Neural progenitor cell (in vitro differentiated cells): Measurements from ENCODE around the gene VN1R5. TPM values are rescaled to one million over a fixed set of nuclear protein-coding genes. Genes with fewer than 3 reads are reported as not detected.

ENCODE experiments used
- DNase-seq: peaks from one replicate; pipeline ENCODE4 v3.0.0-alpha.2; 2016; ENCODE audit warnings: low spot score
- H2AFZ ChIP-seq: fragments of 200-600 bp; sonication (generic); replicated peaks from 2 replicates; pipeline ENCODE4 v1.6.1; 2016; ENCODE audit warnings: antibody characterized with exemption
- H3F3A ChIP-seq: fragments of 200-600 bp; sonication (generic); 2 replicates; pipeline ENCODE4 v1.6.1; 2016; ENCODE audit warnings: antibody characterized with exemption, low read depth
- H3K27ac ChIP-seq: fragments of 200-600 bp; sonication (generic); 2 replicates; pipeline ENCODE4 v1.5.1; 2016; ENCODE audit warnings: mild to moderate bottlenecking
- H3K27me3 ChIP-seq: fragments of 200-600 bp; sonication (generic); 2 replicates; pipeline ENCODE4 v1.6.1; 2016; ENCODE audit warnings: mild to moderate bottlenecking, moderate library complexity
- H3K36me3 ChIP-seq: fragments of 200-600 bp; sonication (generic); 2 replicates; pipeline ENCODE4 v1.5.1; 2016
- H3K4me1 ChIP-seq: fragments of 200-600 bp; sonication (generic); 2 replicates; pipeline ENCODE4 v1.6.1; 2016; ENCODE audit warnings: mixed run types
- H3K4me2 ChIP-seq: fragments of 200-600 bp; sonication (generic); 2 replicates; pipeline ENCODE4 v1.6.1; 2016
- H3K4me3 ChIP-seq: fragments of 200-600 bp; sonication (generic); 2 replicates; pipeline ENCODE4 v1.5.1; 2016
- H3K79me2 ChIP-seq: fragments of 200-600 bp; sonication (generic); 2 replicates; pipeline ENCODE4 v1.6.1; 2016; ENCODE audit warnings: low read depth
- H3K9ac ChIP-seq: fragments of 200-600 bp; sonication (generic); 2 replicates; pipeline ENCODE4 v1.6.1; 2016
- H3K9me3 ChIP-seq: fragments of 200-600 bp; sonication (generic); 2 replicates; pipeline ENCODE4 v1.5.1; 2016; ENCODE audit warnings: low read depth
- H4K20me1 ChIP-seq: fragments of 200-600 bp; sonication (generic); 2 replicates; pipeline ENCODE4 v1.6.1; 2016; ENCODE audit warnings: low read depth
- H3K27ac Mint-ChIP-seq: 3 replicates; pipeline ENCODE4 v1.8.0; 2021; ENCODE audit warnings: mixed read lengths
- H3K27me3 Mint-ChIP-seq: 2 replicates; pipeline ENCODE4 v1.8.0; 2022; ENCODE audit warnings: low read depth, mild to moderate bottlenecking, inconsistent platforms, moderate library complexity, mixed read lengths; ENCODE audit not compliant: insufficient read depth
- H3K36me3 Mint-ChIP-seq: 3 replicates; pipeline ENCODE4 v1.8.0; 2021; ENCODE audit warnings: mixed read lengths
- H3K4me1 Mint-ChIP-seq: 3 replicates; pipeline ENCODE4 v1.8.0; 2021; ENCODE audit warnings: mixed read lengths
- H3K4me3 Mint-ChIP-seq: 3 replicates; pipeline ENCODE4 v1.8.0; 2021; ENCODE audit warnings: mild to moderate bottlenecking, moderate library complexity, mixed read lengths
- H3K9me3 Mint-ChIP-seq: 3 replicates; pipeline ENCODE4 v1.8.0; 2020; ENCODE audit warnings: mixed read lengths
- CTCF ChIP-seq: fragments of 200-600 bp; sonication (generic); IDR thresholded peaks from 2 replicates; pipeline ENCODE4 v1.5.1; 2017; ENCODE audit warnings: antibody characterized with exemption, mild to moderate bottlenecking
- EZH2 ChIP-seq: fragments of 200-600 bp; sonication (generic); IDR thresholded peaks from 2 replicates; pipeline ENCODE4 v1.6.1; 2017; ENCODE audit warnings: antibody characterized with exemption, mild to moderate bottlenecking, moderate library complexity
- EZH2phosphoT487 ChIP-seq: fragments of 200-600 bp; sonication (generic); IDR thresholded peaks from 2 replicates; pipeline ENCODE4 v1.6.1; 2017; ENCODE audit warnings: antibody characterized with exemption
- total RNA-seq: library from RNA; depleted of rRNA; stranded (reverse); fragments of >200 nt; gene quantifications from 2 replicates; pipeline ENCODE4 v1.2.3, GENCODE V29; 2015; ENCODE audit warnings: low replicate concordance

Gene VN1R5
- total RNA-seq, 1 donor from 2014 or later, result not detected

- Mint-ChIP-seq H3K36me3 (peaks cover 3% of the 10 kb centered on the region), H3K4me1 (peaks cover 4% of the 10 kb centered on the region), H3K9me3 (peaks cover 25% of the 10 kb centered on the region), H3K27me3 (no peaks in the 10 kb centered on the region), H3K4me3 (no peak overlapping the region), H3K27ac (peak overlapping the region; percentile 54)
- Histone ChIP-seq H3K4me1 (no peaks in the 10 kb centered on the region), H3K27ac (no peak overlapping the region), H3K79me2 (no peaks in the 10 kb centered on the region), H3F3A (no peaks in the 10 kb centered on the region), H3K4me3 (no peak overlapping the region), H2AFZ (no peak overlapping the region), H3K36me3 (no peaks in the 10 kb centered on the region), H4K20me1 (no peaks in the 10 kb centered on the region), H3K27me3 (no peaks in the 10 kb centered on the region), H3K9ac (no peak overlapping the region), H3K9me3 (peaks cover 6% of the 10 kb centered on the region), H3K4me2 (no peak overlapping the region)
- TF ChIP-seq EZH2phosphoT487 (no peak), EZH2 (no peak), CTCF (no peak)
- no peak for DNase-seq
These were observed 10.2 kb downstream of the VN1R5 start for GRCh38 chr1:247266053-247266452.

GRCh38 chr1:247268390-247269045 lies 12.6 kb downstream of the VN1R5 start:
- no peak for DNase-seq
- peaks cover 2% of the 10 kb centered on the region for H3K27me3 Mint-ChIP-seq
- H3K9me3 ChIP-seq, result peaks cover 6% of the 10 kb centered on the region
- H2AFZ ChIP-seq, result no peak overlapping the region
- TF ChIP-seq CTCF, result peak; percentile 6
- no peak for TF ChIP-seq EZH2
- H3K4me1 Mint-ChIP-seq, result peaks cover 4% of the 10 kb centered on the region
- no peaks in the 10 kb centered on the region for H4K20me1 ChIP-seq
- peaks cover 19% of the 10 kb centered on the region for H3K9me3 Mint-ChIP-seq
- H3F3A ChIP-seq, result no peaks in the 10 kb centered on the region
- peaks cover 3% of the 10 kb centered on the region for H3K36me3 Mint-ChIP-seq
- no peaks in the 10 kb centered on the region for H3K36me3 ChIP-seq
- no peaks in the 10 kb centered on the region for H3K27me3 ChIP-seq
- no peak overlapping the region for H3K9ac ChIP-seq
- no peaks in the 10 kb centered on the region for H3K4me1 ChIP-seq
- no peak overlapping the region for H3K4me3 Mint-ChIP-seq
- no peak overlapping the region for H3K27ac ChIP-seq
- H3K79me2 ChIP-seq, result no peaks in the 10 kb centered on the region
- no peak overlapping the region for H3K4me3 ChIP-seq
- no peak overlapping the region for H3K4me2 ChIP-seq
- H3K27ac Mint-ChIP-seq, result no peak overlapping the region

GRCh38 chr1:247269133-247269532 lies 13.3 kb downstream of the VN1R5 start:
- H3F3A ChIP-seq, result no peaks in the 10 kb centered on the region
- H3K9me3 ChIP-seq, result peaks cover 6% of the 10 kb centered on the region
- no peaks in the 10 kb centered on the region for H3K4me1 ChIP-seq
- no peaks in the 10 kb centered on the region for H3K27me3 ChIP-seq
- H4K20me1 ChIP-seq, result no peaks in the 10 kb centered on the region
- H3K27me3 Mint-ChIP-seq, result peaks cover 2% of the 10 kb centered on the region
- peaks cover 16% of the 10 kb centered on the region for H3K9me3 Mint-ChIP-seq
- TF ChIP-seq EZH2 (no peak), EZH2phosphoT487 (no peak)
- DNase-seq, result no peak
- no peak overlapping the region for H3K4me3 ChIP-seq
- no peak overlapping the region for H3K27ac Mint-ChIP-seq
- no peak overlapping the region for H3K27ac ChIP-seq
- no peaks in the 10 kb centered on the region for H3K36me3 ChIP-seq
- H3K4me2 ChIP-seq, result no peak overlapping the region
- peaks cover 3% of the 10 kb centered on the region for H3K36me3 Mint-ChIP-seq
- H3K4me3 Mint-ChIP-seq, result no peak overlapping the region
- no peak overlapping the region for H2AFZ ChIP-seq
- peaks cover 4% of the 10 kb centered on the region for H3K4me1 Mint-ChIP-seq
- no peaks in the 10 kb centered on the region for H3K79me2 ChIP-seq
- H3K9ac ChIP-seq, result no peak overlapping the region

- Histone ChIP-seq H3K4me1 (no peaks in the 10 kb centered on the region), H3K36me3 (no peaks in the 10 kb centered on the region), H2AFZ (no peak overlapping the region), H3K4me2 (no peak overlapping the region), H3K4me3 (no peak overlapping the region), H3K9ac (no peak overlapping the region), H3F3A (no peaks in the 10 kb centered on the region), H3K27me3 (no peaks in the 10 kb centered on the region), H3K9me3 (peaks cover 6% of the 10 kb centered on the region), H3K27ac (no peak overlapping the region), H4K20me1 (no peaks in the 10 kb centered on the region), H3K79me2 (no peaks in the 10 kb centered on the region)
- DNase-seq, result no peak
- H3K4me1 Mint-ChIP-seq, result peaks cover 4% of the 10 kb centered on the region
- H3K27me3 Mint-ChIP-seq, result peaks cover 2% of the 10 kb centered on the region
- H3K36me3 Mint-ChIP-seq, result peaks cover 3% of the 10 kb centered on the region
- no peak overlapping the region for H3K4me3 Mint-ChIP-seq
- peaks cover 10% of the 10 kb centered on the region for H3K9me3 Mint-ChIP-seq
- no peak overlapping the region for H3K27ac Mint-ChIP-seq
- TF ChIP-seq EZH2 (no peak), CTCF (no peak), EZH2phosphoT487 (no peak)
These were observed 14.1 kb downstream of the VN1R5 start for GRCh38 chr1:247270003-247270402.
